ENCODE results near the gene VAC14.

VAC14 gene

GRCh38 chr16:70663524-70664324, 137.2 kb downstream of the VAC14 start:
- DNase-seq (ENCODE audit: low read depth in 2 of 2), result no peak

GRCh38 chr16:70662991-70663523, 137.9 kb downstream of the VAC14 start:
- no peak for DNase-seq (ENCODE audit: low read depth in 2 of 2)

DNA sequence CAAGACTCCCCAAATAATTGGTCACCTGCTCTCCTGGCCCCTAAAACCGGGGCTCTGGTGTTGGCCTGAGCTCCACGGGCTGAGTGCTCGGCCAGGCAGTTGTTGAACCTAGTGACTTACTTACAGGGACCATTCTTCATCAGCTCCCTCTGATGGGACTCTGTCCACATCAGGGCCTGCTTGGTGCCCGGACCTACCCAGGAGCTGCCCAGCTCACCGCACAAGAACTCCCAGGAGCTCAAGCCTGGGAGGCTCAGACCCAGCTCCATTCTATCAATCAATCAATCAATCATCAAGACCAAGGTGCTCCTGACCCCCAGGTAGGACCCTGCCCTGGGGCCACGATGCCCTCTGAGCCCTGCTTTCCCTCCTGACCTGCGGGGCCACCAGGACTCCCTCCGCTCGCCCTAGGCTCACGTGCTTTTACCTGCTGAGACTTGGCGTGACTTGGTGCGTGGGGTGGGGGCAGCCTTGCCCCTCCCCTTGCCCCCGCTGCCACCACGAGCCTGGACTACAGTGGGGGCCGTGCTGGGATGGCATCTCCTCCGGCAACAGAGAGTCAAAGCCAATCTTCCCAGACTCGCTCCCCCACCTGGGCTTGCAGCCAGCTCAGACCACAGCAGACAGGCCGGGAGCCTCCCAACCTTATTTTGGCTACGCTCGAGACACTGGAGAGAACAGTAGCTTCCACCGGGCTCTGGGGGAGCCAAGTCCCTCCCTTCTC, 138.9 kb downstream of the VAC14 start:
- no peak for DNase-seq (ENCODE audit: low read depth in 2 of 2)

GRCh38 chr16:70661534-70661917, 139.4 kb downstream of the VAC14 start:
- no peak for DNase-seq (ENCODE audit: low read depth in 2 of 2)

DNA sequence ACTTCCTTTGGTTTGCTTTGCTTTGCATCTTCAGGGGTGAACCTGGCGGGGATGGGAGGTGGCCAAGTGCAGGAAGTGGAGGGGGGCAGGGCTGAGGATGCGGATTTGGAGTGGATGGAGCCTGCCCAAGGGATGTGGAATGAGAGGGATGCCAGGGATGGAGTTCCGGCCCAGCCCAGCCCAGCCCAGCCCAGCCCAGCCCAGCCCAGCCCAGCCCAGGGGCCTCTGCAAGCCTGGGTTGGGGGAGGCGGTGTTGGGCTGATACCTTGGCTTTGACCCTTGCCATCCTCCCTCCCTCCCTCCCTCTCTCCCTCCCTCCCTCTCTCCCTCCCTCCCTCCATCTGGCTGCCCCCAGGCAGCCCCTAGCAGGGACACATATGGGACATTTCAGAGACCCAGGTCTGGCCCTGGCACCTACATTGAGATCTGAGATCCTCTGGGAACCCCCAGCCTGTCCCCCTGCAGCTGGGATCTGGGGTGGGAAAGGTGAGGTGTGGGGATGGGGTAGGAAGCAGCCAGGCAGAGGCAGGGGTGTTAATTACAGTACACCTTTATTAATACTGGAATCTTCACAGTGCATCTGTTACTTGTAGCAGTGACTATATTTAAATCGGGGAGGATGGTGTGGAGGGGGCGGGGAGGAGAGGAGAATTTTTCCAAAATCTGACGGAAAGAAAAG, 140.1 kb downstream of the VAC14 start:
- no peak for DNase-seq (ENCODE audit: low read depth in 2 of 2)

- no peak for DNase-seq (ENCODE audit: low read depth in 2 of 2)
These were observed 140.8 kb downstream of the VAC14 start for GRCh38 chr16:70659953-70660671.

GRCh38 chr16:70659546-70659945, 141.4 kb downstream of the VAC14 start:
- DNase-seq (ENCODE audit: low read depth in 2 of 2), result no peak

DNA sequence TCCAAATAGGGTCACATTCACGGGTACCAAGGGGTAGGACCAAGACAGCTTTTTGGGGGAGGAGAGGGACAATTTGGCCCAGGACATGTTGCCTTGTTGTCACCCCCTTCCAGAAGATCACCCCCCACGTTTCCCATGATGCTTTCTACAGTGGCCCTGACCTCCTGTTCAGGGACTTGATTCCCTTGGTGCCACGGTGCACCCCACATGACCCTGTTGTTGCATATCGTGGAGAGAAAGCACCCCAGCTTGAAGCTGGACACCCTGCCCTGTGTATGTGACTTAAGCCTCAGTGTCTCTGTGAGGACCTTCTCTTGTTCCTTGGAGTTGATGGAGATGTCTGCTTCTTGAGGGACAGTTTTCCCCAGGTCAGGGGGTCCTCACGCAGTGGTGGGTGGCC, 142.0 kb downstream of the VAC14 start:
- no peak for DNase-seq (ENCODE audit: low read depth in 2 of 2)

GRCh38 chr16:70657956-70658355, 143.0 kb downstream of the VAC14 start:
- DNase-seq (ENCODE audit: low read depth in 2 of 2), result no peak

DNA sequence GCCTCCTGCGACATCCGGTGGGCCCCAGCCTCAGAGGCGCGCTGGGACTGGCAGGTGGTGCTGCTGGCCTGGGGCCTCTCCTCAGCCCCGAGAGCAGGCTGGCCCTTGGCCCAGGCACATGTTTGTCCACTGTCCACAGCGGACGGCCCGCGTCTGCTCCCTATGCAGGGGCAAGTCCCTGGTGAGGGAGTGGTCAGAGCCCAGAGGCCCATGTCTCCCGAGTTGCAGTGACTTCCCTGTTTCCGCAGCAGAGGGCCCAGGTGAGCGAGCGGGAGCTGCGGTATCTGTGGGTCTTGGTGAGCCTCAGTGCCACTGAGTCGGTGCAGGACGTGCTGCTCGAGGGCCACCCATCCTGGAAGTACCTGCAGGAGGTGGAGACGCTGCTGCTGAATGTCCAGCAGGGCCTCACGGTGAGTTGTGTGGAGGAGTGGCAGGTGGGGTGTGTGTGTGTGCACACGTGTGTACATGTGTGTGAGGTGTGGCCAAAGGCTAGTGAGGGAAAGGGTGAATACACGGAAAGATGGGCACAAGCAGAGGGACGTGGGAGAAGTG, 144.2 kb downstream of the VAC14 start:
- no peak for DNase-seq (ENCODE audit: low read depth in 2 of 2)

DNA sequence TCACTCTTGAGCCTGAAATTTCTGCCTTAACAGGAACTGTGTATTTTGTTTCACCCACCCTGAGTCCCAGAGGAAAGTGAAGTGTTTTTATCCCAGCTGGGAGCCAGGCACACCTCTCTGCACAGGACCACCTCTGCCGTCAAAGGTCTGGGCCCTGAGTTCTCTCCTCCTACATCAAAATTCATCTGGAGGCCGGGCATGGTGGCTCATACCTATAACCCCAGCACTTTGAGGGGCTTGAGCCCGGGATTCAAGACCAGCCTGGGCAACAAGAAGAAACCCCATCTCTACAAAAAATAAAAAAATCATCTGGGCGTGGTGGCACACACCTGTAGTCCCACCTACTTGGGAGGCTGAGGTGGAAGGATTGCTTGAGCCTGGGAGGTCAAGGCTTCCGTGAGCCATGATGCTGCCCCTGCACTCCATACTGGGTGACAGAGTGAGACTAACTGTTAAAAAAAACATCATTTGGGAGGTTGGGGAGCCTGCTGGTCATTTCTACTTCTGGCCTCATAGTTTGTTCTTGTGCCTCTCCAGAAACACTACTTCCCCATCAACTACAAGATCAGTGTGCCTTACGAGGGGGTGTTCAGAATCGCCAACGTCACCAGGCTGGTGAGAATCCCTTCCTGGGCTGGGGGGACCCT, 144.8 kb downstream of the VAC14 start:
- no peak for DNase-seq (ENCODE audit: low read depth in 2 of 2)

DNA sequence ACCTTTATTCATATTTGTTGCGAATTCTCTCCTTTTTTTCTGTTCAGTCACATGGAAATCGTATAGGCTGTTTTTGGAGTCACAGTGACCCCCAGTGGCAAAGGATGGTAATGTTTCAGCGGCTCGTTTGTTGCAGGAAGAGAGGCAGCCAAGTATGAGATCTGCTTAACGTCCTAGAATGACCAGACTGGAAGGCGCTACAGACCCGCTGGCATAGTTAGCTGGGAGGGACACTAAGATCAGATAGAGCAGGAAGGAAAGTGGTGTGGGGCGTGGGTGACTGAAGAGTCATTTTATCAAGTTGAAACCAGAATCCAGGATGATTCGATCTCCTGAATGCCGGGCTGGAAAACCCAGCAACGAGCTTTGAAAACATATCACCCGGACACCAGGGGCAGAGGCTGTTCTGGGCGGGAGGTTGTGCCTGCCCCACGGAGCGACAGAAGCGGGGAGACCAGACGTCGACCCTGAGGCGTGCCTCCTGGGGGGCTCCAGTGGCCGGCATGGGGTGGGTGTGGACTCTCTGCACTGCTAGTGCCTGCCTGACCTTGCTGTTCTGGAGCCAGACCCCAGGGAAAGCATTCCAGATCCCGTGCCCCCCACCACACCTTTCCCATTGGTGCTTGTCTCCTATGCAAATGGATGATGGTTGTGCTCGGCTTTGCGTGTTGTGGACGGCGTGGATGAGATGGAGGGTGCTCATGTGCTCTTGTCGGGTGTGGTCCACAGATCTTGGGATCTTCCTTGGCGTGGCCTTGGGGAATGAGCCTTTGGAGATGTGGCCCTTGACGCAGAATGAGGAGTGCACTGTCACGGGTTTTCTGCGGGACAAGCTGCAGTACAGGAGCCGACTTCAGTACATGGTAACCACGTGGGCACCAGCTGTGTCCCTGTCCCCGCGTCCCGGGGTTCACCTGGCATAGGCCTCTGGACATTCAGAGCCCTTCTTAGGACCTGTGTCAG, 146.9 kb downstream of the VAC14 start:
- DNase-seq (ENCODE audit: low read depth in 2 of 2), result peak; percentile 57 to 60

- no peak for DNase-seq (ENCODE audit: low read depth in 2 of 2)
These were observed 147.6 kb downstream of the VAC14 start for GRCh38 chr16:70653406-70653805.

DNA sequence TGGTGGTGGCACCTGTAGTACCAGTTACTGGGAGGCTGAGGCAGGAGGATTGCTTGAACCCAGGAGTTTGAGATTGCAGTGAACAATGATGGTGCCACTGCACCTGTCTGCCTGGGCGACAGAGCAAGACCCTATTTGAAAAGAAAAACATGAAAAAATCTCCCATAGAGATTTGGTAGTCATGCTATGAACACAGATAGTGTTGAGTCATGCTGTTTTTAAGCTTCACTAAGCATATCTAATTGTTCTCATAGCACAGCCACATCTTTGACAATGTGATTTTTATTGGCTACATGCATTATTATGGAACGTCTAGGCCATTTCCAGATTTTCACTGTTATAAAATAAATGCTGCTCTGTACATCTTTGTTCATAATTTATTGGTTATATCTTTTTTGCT, 148.6 kb downstream of the VAC14 start:
- DNase-seq (ENCODE audit: low read depth in 2 of 2), result no peak

- DNase-seq (ENCODE audit: low read depth in 2 of 2), result no peak
These were observed 149.4 kb downstream of the VAC14 start for GRCh38 chr16:70651524-70651923.

DNA sequence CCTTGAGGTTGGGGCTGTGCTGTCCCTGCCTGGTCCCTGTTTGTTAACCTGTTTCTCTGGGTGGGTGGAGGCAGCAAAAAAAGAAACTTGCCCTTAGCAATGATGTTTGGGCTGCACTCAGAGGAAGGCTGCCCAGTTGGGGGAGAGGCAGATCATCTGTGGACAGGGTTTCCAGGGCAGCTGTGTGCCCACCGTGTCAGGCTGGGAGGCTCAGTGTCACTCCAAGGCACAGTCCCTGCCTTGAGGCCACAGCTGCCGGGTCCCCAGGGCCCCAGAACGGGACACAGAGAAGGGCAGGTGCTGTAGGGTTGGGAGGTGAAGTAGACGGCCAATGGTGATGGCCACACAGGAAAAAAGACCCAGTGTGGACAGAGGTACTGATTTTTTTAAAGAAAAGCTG, 150.7 kb downstream of the VAC14 start:
- no peak for DNase-seq (ENCODE audit: low read depth in 2 of 2)

DNA sequence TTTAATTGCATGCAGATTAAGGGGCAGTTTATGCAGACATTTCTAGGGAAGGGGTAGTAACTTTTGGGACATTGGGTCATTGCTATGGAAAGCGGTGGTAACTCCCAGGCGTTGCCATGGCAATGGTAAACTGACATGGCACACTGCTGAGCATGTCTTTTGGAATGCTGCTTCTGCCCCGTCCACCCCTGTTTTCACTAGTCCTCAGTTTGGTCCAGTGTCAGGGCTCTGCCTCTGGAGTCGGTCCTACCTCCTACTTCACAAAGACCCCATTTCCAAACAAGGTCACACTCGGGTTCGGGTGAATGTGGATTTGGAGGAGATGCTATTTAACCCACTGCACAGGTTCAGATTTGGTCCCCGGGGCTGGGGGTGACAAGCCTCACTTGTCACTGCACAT, 151.7 kb downstream of the VAC14 start:
- no peak for DNase-seq (ENCODE audit: low read depth in 2 of 2)

GRCh38 chr16:70648606-70649005, 152.4 kb downstream of the VAC14 start:
- no peak for DNase-seq (ENCODE audit: low read depth in 2 of 2)

GRCh38 chr16:70647441-70648359, 153.3 kb downstream of the VAC14 start:
- no peak for DNase-seq (ENCODE audit: low read depth in 2 of 2)

All from stimulated activated CD8-positive, alpha-beta memory T cell treated with anti-CD3 and anti-CD28 coated beads, Interleukin-2, amount 100 ng/mL, for 1 hour (primary cell).